Mammary epithelial cell (primary cell): ENCODE data around the gene MYO3B.

Experiments used
- CTCF ChIP-seq, 2 donors: IDR thresholded peaks in 1 of 2; conservative IDR thresholded peaks in 1 of 2; 2 replicates each; pipeline ENCODE4 v1.5.1; 2011 to 2012; ENCODE audit warnings: inconsistent platforms in 2 of 2, low read length in 2 of 2, mild to moderate bottlenecking in 2 of 2, control low read depth in 1 of 2, low read depth in 1 of 2; ENCODE audit not compliant: insufficient read depth in 1 of 2; ENCODE audit errors: extremely low read depth in 1 of 2
- EZH2 ChIP-seq: IDR thresholded peaks from 2 replicates; pipeline ENCODE4 v1.6.1; 2012; ENCODE audit warnings: low read length, inconsistent platforms, borderline replicate concordance

- no peak for TF ChIP-seq CTCF (conservative IDR thresholded peaks at IDR 0.05 in 1 of 2, IDR thresholded peaks at IDR 0.05 in 1 of 2; ENCODE audit: extremely low read depth in 1 of 2, insufficient read depth in 1 of 2, low read depth in 1 of 2, low read length in 2 of 2)
- TF ChIP-seq EZH2, result no peak
Measured at GRCh38 chr2:170394641-170395387, 216.9 kb downstream of the MYO3B start.
